CD4-positive, alpha-beta T cell treated with Interleukin-1 beta for 1 hour (primary cell): ENCODE results near the gene TMA7.
"Not testable (repeated sequence)": the region's sequence is repeated elsewhere in the genome, so short reads cannot be mapped to it uniquely, and the experiment has no call there.

Experiments
- DNase-seq, 2 donors: peaks; one replicate each; pipeline ENCODE4 v3.0.0-alpha.2; 2020 to 2022

TMA7 gene

GRCh38 chr3:48437812-48438211 lies 2.2 kb upstream of the TMA7 start:
- DNase-seq, result no peak

GRCh38 chr3:48440590-48440958 lies 517 bp downstream of the TMA7 start:
- DNase-seq, result peak in 1 of 2 donors; percentile 24

- DNase-seq, result no peak
Observed at GRCh38 chr3:48441940-48442339, 1.9 kb downstream of the TMA7 start.

- DNase-seq, result no peak
Observed at GRCh38 chr3:48445277-48445882, 5.3 kb downstream of the TMA7 start.

- DNase-seq, result no peak
Observed at GRCh38 chr3:48446043-48446424, 6.0 kb downstream of the TMA7 start.

- peak; percentile 83 to 89 for DNase-seq
Observed at GRCh38 chr3:48446425-48447193, 6.6 kb downstream of the TMA7 start, which contains the start of gene ATRIP. TSS of gene ATRIP (plus strand) at chr3:48446737. CDS start at chr3:48446846, 109 bp downstream.

- DNase-seq, result no peak
Observed at GRCh38 chr3:48451270-48451669, 11.2 kb downstream of the TMA7 start.

GRCh38 chr3:48456456-48456855 lies 16.4 kb downstream of the TMA7 start:
- DNase-seq, result no peak

- no peak for DNase-seq
Observed at GRCh38 chr3:48459331-48459730, 19.3 kb downstream of the TMA7 start.

GRCh38 chr3:48459773-48460516 lies 19.9 kb downstream of the TMA7 start:
- no peak for DNase-seq

- no peak for DNase-seq
Observed at GRCh38 chr3:48460517-48460902, 20.5 kb downstream of the TMA7 start.

GRCh38 chr3:48461767-48462166 lies 21.7 kb downstream of the TMA7 start:
- DNase-seq, result not testable (repeated sequence)

- DNase-seq, result no peak
Observed at GRCh38 chr3:48463703-48464102, 23.6 kb downstream of the TMA7 start.

GRCh38 chr3:48464713-48465221 lies 24.7 kb downstream of the TMA7 start:
- DNase-seq, result no peak

- no peak for DNase-seq
Observed at GRCh38 chr3:48465237-48465530, 25.1 kb downstream of the TMA7 start.

GRCh38 chr3:48465531-48466378 lies 25.7 kb downstream of the TMA7 start:
- peak; percentile 81 to 90 for DNase-seq

- peak; percentile 29 to 45 for DNase-seq
Observed at GRCh38 chr3:48466386-48467109, 26.5 kb downstream of the TMA7 start.

- no peak for DNase-seq
Observed at GRCh38 chr3:48467110-48467454, 27.0 kb downstream of the TMA7 start.

- no peak for DNase-seq
Observed at GRCh38 chr3:48467473-48468267, 27.6 kb downstream of the TMA7 start.

- DNase-seq, result no peak
Observed at GRCh38 chr3:48468329-48468731, 28.3 kb downstream of the TMA7 start.
